ENCODE results near the gene JARID2. TPM values are rescaled to one million over a fixed set of nuclear protein-coding genes. Genes with fewer than 3 reads are reported as not detected.

The JARID2 gene
- total and polyA plus RNA-seq, 2 of the 8 experiments (the other 6 are each of a cell fraction or from before 2014, with no cell fraction given), result 60.1 to 239 TPM

DNA sequence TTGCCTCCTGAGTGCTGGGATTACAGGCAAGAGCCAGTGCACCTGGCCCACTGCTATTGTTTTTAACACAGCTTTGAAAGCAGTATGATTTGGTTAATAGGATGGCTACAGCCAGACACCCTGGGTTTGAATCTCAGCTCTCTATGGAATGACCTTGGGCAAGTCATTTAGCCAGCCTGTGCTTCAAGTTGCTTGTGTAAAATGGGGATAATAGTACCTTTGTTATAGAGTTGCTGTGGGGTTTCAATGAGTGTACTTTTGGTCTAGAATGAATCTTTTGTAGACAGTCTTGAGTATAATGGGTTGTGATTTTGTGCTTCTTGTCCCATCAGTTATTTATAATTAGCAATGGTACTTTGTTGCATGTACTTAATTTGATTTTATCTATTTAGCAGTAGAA lies 70.9 kb downstream of the JARID2 start:
- FAIRE-seq, result no peak
- Histone ChIP-seq H3K23me2 (ENCODE audit: low read depth, low read length) (no peaks in the 10 kb centered on the region), H3K4me2 (ENCODE audit: insufficient read depth in 1 of 2, low read depth in 2 of 2, low read length in 2 of 2) (peak overlapping the region in 1 of 2 experiments; percentile 36; a peak in 1 of 4 replicates)

More for the DNA sequence above, 70.9 kb downstream of the JARID2 start:
- Histone ChIP-seq H3K23ac (ENCODE audit: insufficient read length) (no peak overlapping the region), H2AFZ (ENCODE audit: low read length) (no peak overlapping the region), H2BK5ac (ENCODE audit: low read depth, low read length) (no peak overlapping the region), H3K36me3 (ENCODE audit: control insufficient read depth in 2 of 4, insufficient read depth in 4 of 4, low read length in 3 of 4) (no peaks in the 10 kb centered on the region), H3K9ac (replicated peaks in 1 of 4; ENCODE audit: extremely low read depth in 1 of 4, low read depth in 3 of 4, low read length in 3 of 4) (no peak overlapping the region), H3K27me3 (replicated peaks in 1 of 4; ENCODE audit: control insufficient read depth in 3 of 4, extremely low read depth in 1 of 4, insufficient read depth in 3 of 4, low read length in 3 of 4) (no peaks in the 10 kb centered on the region), H3K79me2 (ENCODE audit: control insufficient read depth in 1 of 2, insufficient read depth in 2 of 2, low read length in 2 of 2) (peaks cover 92 to 100% of the 10 kb centered on the region in 2 experiments), H4K91ac (replicated peaks; ENCODE audit: insufficient read length, low read length) (no peak overlapping the region), H3K9me3 (ENCODE audit: insufficient read depth in 2 of 2, low read depth in 1 of 2, low read length in 1 of 2) (no peaks in the 10 kb centered on the region), H3K18ac (ENCODE audit: extremely low read depth, low read length) (no peak overlapping the region), H3K27ac (ENCODE audit: low read depth, low read length) (no peak overlapping the region), H2BK12ac (ENCODE audit: low read depth, low read length) (no peak overlapping the region), H2AK5ac (ENCODE audit: low read depth, low read length) (no peak overlapping the region), H4K5ac (ENCODE audit: insufficient read length, low read depth, low read length) (no peak overlapping the region), H4K8ac (ENCODE audit: extremely low read depth, insufficient read depth, low read length) (peak overlapping the region; percentile 92; the same call in 1 of the 2 replicates), H4K20me1 (replicated peaks in 1 of 2; ENCODE audit: control insufficient read depth in 1 of 2, insufficient read depth in 2 of 2, low read length in 2 of 2) (peaks cover 53 to 75% of the 10 kb centered on the region in 2 experiments), H3K14ac (ENCODE audit: insufficient read length) (no peak overlapping the region), H3K56ac (replicated peaks; ENCODE audit: insufficient read length, low read depth, low read length) (no peak overlapping the region), H3K4ac (replicated peaks; ENCODE audit: insufficient read length, low read depth, low read length) (no peak overlapping the region), H3K4me1 (replicated peaks in 1 of 4; ENCODE audit: control insufficient read depth in 3 of 4, insufficient read depth in 4 of 4, low read length in 3 of 4) (peaks cover 10 to 29% (median 19%) of the 10 kb centered on the region in 4 experiments), H2BK15ac (ENCODE audit: low read length) (no peak overlapping the region), H2BK120ac (replicated peaks; ENCODE audit: low read depth, low read length) (no peak overlapping the region), H2BK20ac (ENCODE audit: low read length) (no peak overlapping the region), H3K79me1 (ENCODE audit: low read depth, low read length) (peaks cover 10% of the 10 kb centered on the region), H3K4me3 (ENCODE audit: extremely low read depth in 1 of 4, insufficient read depth in 2 of 4, low read depth in 3 of 4, low read length in 4 of 4) (no peak overlapping the region)
- TF ChIP-seq, protein P1, sequence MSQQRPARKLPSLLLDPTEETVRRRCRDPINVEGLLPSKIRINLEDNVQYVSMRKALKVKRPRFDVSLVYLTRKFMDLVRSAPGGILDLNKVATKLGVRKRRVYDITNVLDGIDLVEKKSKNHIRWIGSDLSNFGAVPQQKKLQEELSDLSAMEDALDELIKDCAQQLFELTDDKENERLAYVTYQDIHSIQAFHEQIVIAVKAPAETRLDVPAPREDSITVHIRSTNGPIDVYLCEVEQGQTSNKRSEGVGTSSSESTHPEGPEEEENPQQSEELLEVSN (IDR thresholded peaks at IDR 0.05), result no peak
- no peak for TF ChIP-seq SIX5 (IDR thresholded peaks at IDR 0.05; ENCODE audit: low read depth, low read length)
- TF ChIP-seq SP1 (IDR thresholded peaks at IDR 0.05; ENCODE audit: low read depth, low read length), result no peak
- no peak for TF ChIP-seq GABPA (IDR thresholded peaks at IDR 0.05; ENCODE audit: borderline replicate concordance, insufficient read depth, low read length)
- no peak for TF ChIP-seq GTF2F1 (IDR thresholded peaks at IDR 0.05; ENCODE audit: borderline replicate concordance, low read depth, low read length)
- no peak for TF ChIP-seq POLR2AphosphoS5 (IDR thresholded peaks at IDR 0.05; ENCODE audit: low read depth, low read length)
- TF ChIP-seq CBX5 (IDR thresholded peaks at IDR 0.05; ENCODE audit: low read depth, low read length), result no peak
- peak in 1 of 2 experiments; percentile 37 for DNase-seq (ENCODE audit: low read depth in 1 of 2, low spot score in 2 of 2)
- POLR2A ChIA-PET (ENCODE audit: partially characterized antibody), result no interaction called here
- CTCF ChIA-PET (ENCODE audit: partially characterized antibody), result interaction anchor here (0.6 kb wide), 1 partner anchor 224 kb away, joined by 3 read pairs; no protein-coding TSS in a partner anchor
